Stromal cell of bone marrow (primary cell): Measurements from ENCODE around the gene GPRIN3.
"Not testable (repeated sequence)": the region's sequence is repeated elsewhere in the genome, so short reads cannot be mapped to it uniquely, and the experiment has no call there.

Experiments used
- DNase-seq: peaks from one replicate; pipeline ENCODE4 v3.0.0-alpha.2; 2012; ENCODE audit warnings: low read depth

Gene GPRIN3

GRCh38 chr4:89214308-89214707 lies 93.3 kb downstream of the GPRIN3 start:
- no peak for DNase-seq

- DNase-seq = no peak
Observed at GRCh38 chr4:89213382-89213701, 94.3 kb downstream of the GPRIN3 start.

GRCh38 chr4:89212666-89213381 lies 94.8 kb downstream of the GPRIN3 start:
- DNase-seq = peak; percentile 41

GRCh38 chr4:89204624-89205023 lies 103.0 kb downstream of the GPRIN3 start:
- no peak for DNase-seq

GRCh38 chr4:89203902-89204301 lies 103.7 kb downstream of the GPRIN3 start:
- DNase-seq = no peak

- DNase-seq = not testable (repeated sequence)
Observed at GRCh38 chr4:89199394-89199793, 108.2 kb downstream of the GPRIN3 start.

GRCh38 chr4:89197920-89198319 lies 109.7 kb downstream of the GPRIN3 start:
- no peak for DNase-seq

GRCh38 chr4:89196745-89197144 lies 110.9 kb downstream of the GPRIN3 start:
- DNase-seq = no peak

GRCh38 chr4:89196056-89196674 lies 111.4 kb downstream of the GPRIN3 start:
- no peak for DNase-seq

- no peak for DNase-seq
Observed at GRCh38 chr4:89193843-89194242, 113.8 kb downstream of the GPRIN3 start.
